Nephron progenitor cell (in vitro differentiated cells): ENCODE results near the gene FGF18.
A peak's percentile ranks its signal among the peaks of the same experiment; 100 is the strongest.
"Not testable (repeated sequence)": the region's sequence is repeated elsewhere in the genome, so short reads cannot be mapped to it uniquely, and the experiment has no call there.

Experiments
- DNase-seq: peaks from one replicate; pipeline ENCODE4 v3.0.0; 2021
- H3K27ac Mint-ChIP-seq: 2 replicates; pipeline ENCODE4 v1.8.0; 2021; ENCODE audit warnings: mild to moderate bottlenecking, moderate library complexity, mixed read lengths
- H3K27me3 Mint-ChIP-seq: 2 replicates; pipeline ENCODE4 v1.8.0; 2021; ENCODE audit warnings: mild to moderate bottlenecking, low read depth, mixed read lengths; ENCODE audit not compliant: poor library complexity
- H3K36me3 Mint-ChIP-seq: 2 replicates; pipeline ENCODE4 v1.8.0; 2021; ENCODE audit warnings: low read depth, mixed read lengths
- H3K4me1 Mint-ChIP-seq: 2 replicates; pipeline ENCODE4 v1.8.0; 2021; ENCODE audit warnings: mixed read lengths
- H3K4me3 Mint-ChIP-seq: 2 replicates; pipeline ENCODE4 v1.8.0; 2021; ENCODE audit warnings: mild to moderate bottlenecking, moderate library complexity, mixed read lengths
- H3K9me3 Mint-ChIP-seq: 2 replicates; pipeline ENCODE4 v1.8.0; 2021; ENCODE audit warnings: mild to moderate bottlenecking, moderate library complexity, mixed read lengths
- TF ChIP-seq, protein P1 (sequence below): fragments of 200-600 bp; sonication (generic); IDR thresholded peaks from 2 replicates; pipeline ENCODE4 v1.5.0; 2021; ENCODE audit warnings: antibody characterized with exemption

Gene FGF18

DNA sequence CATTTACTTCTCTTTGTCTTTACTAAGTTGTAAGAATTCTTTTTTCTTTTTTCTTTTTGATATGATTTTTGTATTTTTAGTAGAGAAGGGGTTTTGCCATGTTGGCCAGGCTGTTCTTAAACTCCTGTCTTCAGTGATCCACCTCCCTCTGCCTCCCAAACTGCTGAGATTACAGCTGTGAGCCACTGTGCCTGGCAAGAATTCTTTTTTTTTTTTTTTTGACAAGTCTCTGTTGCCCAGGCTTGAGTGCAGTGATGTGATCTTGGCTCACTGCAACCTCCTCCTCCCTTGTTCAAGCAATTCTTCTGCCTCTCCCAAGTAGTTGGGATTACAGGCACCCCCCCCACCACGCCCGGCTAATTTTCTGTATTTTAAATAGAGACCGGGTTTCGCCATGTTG is 21.8 kb upstream of the FGF18 start:
- Mint-ChIP-seq H3K27me3 (peaks cover 9% of the 10 kb centered on the region), H3K4me1 (peaks cover 5% of the 10 kb centered on the region), H3K27ac (no peak overlapping the region), H3K4me3 (no peak overlapping the region), H3K36me3 (peaks cover 98% of the 10 kb centered on the region), H3K9me3 (peaks cover 39% of the 10 kb centered on the region)
- TF ChIP-seq, protein P1, sequence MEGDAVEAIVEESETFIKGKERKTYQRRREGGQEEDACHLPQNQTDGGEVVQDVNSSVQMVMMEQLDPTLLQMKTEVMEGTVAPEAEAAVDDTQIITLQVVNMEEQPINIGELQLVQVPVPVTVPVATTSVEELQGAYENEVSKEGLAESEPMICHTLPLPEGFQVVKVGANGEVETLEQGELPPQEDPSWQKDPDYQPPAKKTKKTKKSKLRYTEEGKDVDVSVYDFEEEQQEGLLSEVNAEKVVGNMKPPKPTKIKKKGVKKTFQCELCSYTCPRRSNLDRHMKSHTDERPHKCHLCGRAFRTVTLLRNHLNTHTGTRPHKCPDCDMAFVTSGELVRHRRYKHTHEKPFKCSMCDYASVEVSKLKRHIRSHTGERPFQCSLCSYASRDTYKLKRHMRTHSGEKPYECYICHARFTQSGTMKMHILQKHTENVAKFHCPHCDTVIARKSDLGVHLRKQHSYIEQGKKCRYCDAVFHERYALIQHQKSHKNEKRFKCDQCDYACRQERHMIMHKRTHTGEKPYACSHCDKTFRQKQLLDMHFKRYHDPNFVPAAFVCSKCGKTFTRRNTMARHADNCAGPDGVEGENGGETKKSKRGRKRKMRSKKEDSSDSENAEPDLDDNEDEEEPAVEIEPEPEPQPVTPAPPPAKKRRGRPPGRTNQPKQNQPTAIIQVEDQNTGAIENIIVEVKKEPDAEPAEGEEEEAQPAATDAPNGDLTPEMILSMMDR, result no peak
- DNase-seq, result no peak

DNA sequence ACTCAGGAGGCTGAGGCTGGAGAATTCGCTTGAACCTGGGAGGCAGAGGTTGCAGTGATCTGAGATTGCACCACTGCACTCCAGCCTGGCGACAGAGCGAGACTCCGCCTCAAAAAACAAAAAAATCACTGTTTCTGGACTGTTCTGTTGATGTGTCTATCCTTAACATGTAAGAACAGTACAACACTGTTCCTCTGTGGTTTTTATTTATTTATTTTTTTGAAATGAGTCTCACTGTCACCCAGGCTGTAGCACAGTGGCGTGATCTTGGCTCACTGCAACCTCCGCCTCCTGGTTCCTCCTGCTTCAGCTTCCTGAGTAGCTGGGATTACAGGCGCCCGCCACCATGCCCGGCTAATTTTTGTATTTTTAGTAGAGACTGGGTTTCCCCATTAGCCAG is 20.8 kb upstream of the FGF18 start:
- DNase-seq, H3K4me3 Mint-ChIP-seq, H3K4me1 Mint-ChIP-seq, H3K27me3 Mint-ChIP-seq, H3K27ac Mint-ChIP-seq: not testable (repeated sequence)
- peaks cover 91% of the 10 kb centered on the region for H3K36me3 Mint-ChIP-seq
- H3K9me3 Mint-ChIP-seq, result peaks cover 41% of the 10 kb centered on the region

GRCh38 chr5:171400169-171400568 is 19.3 kb upstream of the FGF18 start:
- H3K9me3 Mint-ChIP-seq, result peaks cover 48% of the 10 kb centered on the region
- peaks cover 9% of the 10 kb centered on the region for H3K27me3 Mint-ChIP-seq
- no peak for DNase-seq
- H3K36me3 Mint-ChIP-seq, result peaks cover 83% of the 10 kb centered on the region
- no peaks in the 10 kb centered on the region for H3K4me1 Mint-ChIP-seq
- peak overlapping the region; percentile 1 for H3K27ac Mint-ChIP-seq
- H3K4me3 Mint-ChIP-seq, result no peak overlapping the region
- TF ChIP-seq, protein P1, result no peak

DNA sequence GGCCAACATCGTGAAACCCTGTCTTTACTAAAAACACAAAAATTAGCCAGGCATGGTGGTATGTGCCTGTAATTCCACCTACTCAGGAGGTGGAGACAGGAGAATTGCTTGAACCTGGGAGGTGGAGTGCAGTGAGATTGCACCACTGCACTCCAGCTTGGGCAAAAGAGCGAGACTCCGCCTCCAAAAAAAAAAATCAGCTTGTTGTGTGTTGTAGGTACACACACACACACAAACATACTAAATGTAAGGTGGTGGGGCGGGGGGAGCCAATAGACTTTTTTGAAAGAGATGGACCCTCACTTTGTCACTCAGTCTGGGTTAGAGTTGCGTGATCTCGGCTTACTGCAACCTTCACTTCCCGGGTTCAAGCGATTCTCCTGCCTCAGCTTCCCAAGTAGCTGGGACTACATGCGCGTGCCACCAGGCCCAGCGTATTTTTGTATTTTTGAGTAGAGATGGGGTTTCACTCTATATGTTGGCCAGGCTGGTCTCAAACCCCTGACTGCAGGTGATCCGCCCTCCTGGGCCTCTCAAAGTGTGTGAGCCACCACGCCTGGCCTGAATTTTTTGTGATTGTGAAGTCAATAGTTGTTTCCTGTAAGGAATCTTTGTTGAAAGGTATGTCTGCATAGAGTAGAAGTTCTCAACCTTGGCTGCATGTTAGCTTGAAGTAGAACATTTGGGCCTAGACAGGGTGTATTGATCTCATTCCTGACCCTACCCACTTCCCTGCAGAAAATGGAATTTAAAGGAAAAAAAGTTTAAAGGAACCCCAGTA is 18.1 kb upstream of the FGF18 start:
- Mint-ChIP-seq H3K27me3 (peaks cover 9% of the 10 kb centered on the region), H3K4me3 (no peak overlapping the region), H3K27ac (no peak overlapping the region), H3K9me3 (peaks cover 54% of the 10 kb centered on the region), H3K4me1 (no peaks in the 10 kb centered on the region), H3K36me3 (peaks cover 83% of the 10 kb centered on the region)
- TF ChIP-seq, protein P1, result no peak
- no peak for DNase-seq

DNA sequence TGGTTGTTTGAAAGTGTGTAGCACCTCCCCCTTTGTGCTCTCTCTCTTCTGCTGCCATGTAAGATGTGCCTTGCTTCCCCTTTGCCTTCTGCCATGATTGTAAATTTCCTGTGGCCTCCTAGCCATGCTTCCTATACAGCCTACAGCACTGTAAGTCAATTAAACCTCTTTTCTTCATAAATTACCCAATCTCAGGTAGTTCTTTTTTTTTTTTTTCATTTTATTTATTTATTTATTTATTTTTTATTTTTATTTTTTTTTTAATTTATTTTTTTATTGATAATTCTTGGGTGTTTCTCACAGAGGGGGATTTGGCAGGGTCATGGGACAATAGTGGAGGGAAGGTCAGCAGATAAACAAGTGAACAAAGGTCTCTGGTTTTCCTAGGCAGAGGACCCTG is 16.7 kb upstream of the FGF18 start:
- not testable (repeated sequence) for H3K4me1 Mint-ChIP-seq, H3K27me3 Mint-ChIP-seq, DNase-seq, H3K27ac Mint-ChIP-seq, H3K4me3 Mint-ChIP-seq
- Mint-ChIP-seq H3K9me3 (peaks cover 54% of the 10 kb centered on the region), H3K36me3 (peaks cover 83% of the 10 kb centered on the region)

- no peak for DNase-seq
- Mint-ChIP-seq H3K4me1 (no peaks in the 10 kb centered on the region), H3K9me3 (peaks cover 31% of the 10 kb centered on the region), H3K36me3 (peaks cover 79% of the 10 kb centered on the region), H3K4me3 (no peak overlapping the region), H3K27me3 (peaks cover 4% of the 10 kb centered on the region), H3K27ac (no peak overlapping the region)
- TF ChIP-seq, protein P1, result peak; percentile 19
Measured at GRCh38 chr5:171405615-171406014, 13.8 kb upstream of the FGF18 start.

DNA sequence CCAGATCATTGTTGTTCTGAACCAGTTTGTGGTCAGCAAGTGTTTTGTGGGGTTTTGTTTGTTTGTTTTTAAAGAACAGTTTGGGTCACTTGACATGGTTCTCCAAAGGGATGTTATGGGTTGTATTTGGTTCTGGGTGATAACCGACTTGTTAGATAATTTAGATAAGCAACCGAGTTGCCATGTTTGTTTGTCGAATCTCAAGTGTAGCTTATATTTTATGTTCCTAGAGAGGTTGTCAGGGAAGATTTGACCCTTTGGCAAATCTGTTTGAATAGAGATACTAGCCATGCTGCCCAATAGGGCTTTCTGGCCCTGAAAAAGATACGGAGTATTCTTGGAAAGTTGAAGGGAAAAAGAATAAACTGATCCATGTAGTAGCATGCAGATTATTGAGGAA is 12.2 kb upstream of the FGF18 start:
- peaks cover 16% of the 10 kb centered on the region for H3K9me3 Mint-ChIP-seq
- no peak for DNase-seq
- no peaks in the 10 kb centered on the region for H3K4me1 Mint-ChIP-seq
- H3K4me3 Mint-ChIP-seq, result no peak overlapping the region
- TF ChIP-seq, protein P1, result no peak
- H3K27me3 Mint-ChIP-seq, result no peaks in the 10 kb centered on the region
- peaks cover 80% of the 10 kb centered on the region for H3K36me3 Mint-ChIP-seq
- H3K27ac Mint-ChIP-seq, result no peak overlapping the region
